Endodermal cell (in vitro differentiated cells): Measurements from ENCODE around the gene ADNP. TPM values are rescaled to one million over a fixed set of nuclear protein-coding genes. Genes with fewer than 3 reads are reported as not detected.

Experiments used
- DNase-seq: peaks from one replicate; pipeline ENCODE4 v3.0.0-alpha.2; 2017
- H3K27ac ChIP-seq: 2 replicates; pipeline ENCODE4 v1.5.1; 2013; ENCODE audit warnings: mild to moderate bottlenecking, low read depth, low read length, moderate library complexity
- H3K27me3 ChIP-seq: 2 replicates; pipeline ENCODE4 v1.6.1; 2013; ENCODE audit warnings: mild to moderate bottlenecking, low read length, moderate library complexity; ENCODE audit not compliant: insufficient read depth, control insufficient read depth, poor library complexity, severe bottlenecking
- H3K36me3 ChIP-seq: 2 replicates; pipeline ENCODE4 v1.7.0; 2013; ENCODE audit warnings: mild to moderate bottlenecking, low read length, moderate library complexity; ENCODE audit not compliant: control insufficient read depth, insufficient read depth
- H3K4me1 ChIP-seq: one replicate; pipeline ENCODE4 v1.7.0; 2013; ENCODE audit warnings: low read length; ENCODE audit not compliant: control insufficient read depth, insufficient read depth
- H3K4me3 ChIP-seq: 2 replicates; pipeline ENCODE4 v1.5.1; 2013; ENCODE audit warnings: mild to moderate bottlenecking, low read length, moderate library complexity
- H3K9ac ChIP-seq: 2 replicates; pipeline ENCODE4 v1.6.1; 2013; ENCODE audit warnings: mild to moderate bottlenecking, low read length, moderate library complexity; ENCODE audit not compliant: poor library complexity, severe bottlenecking; ENCODE audit errors: extremely low read depth
- H3K9me3 ChIP-seq: 2 replicates; pipeline ENCODE4 v1.6.1; 2013; ENCODE audit warnings: mild to moderate bottlenecking, low read length, moderate library complexity; ENCODE audit not compliant: control insufficient read depth
- H3K27ac Mint-ChIP-seq: 2 replicates; pipeline ENCODE4 v1.8.0; 2020; ENCODE audit warnings: mixed read lengths
- H3K27me3 Mint-ChIP-seq: 2 replicates; pipeline ENCODE4 v1.8.0; 2021; ENCODE audit warnings: mild to moderate bottlenecking, mixed read lengths; ENCODE audit not compliant: insufficient read depth
- H3K36me3 Mint-ChIP-seq: 2 replicates; pipeline ENCODE4 v1.8.0; 2020; ENCODE audit warnings: low read depth, mixed read lengths
- H3K4me1 Mint-ChIP-seq: 2 replicates; pipeline ENCODE4 v1.8.0; 2020; ENCODE audit warnings: mixed read lengths
- H3K4me3 Mint-ChIP-seq: 2 replicates; pipeline ENCODE4 v1.8.0; 2020; ENCODE audit warnings: mild to moderate bottlenecking, moderate library complexity, mixed read lengths
- H3K9me3 Mint-ChIP-seq: 2 replicates; pipeline ENCODE4 v1.8.0; 2020; ENCODE audit warnings: mild to moderate bottlenecking, mixed read lengths
- CTCF ChIP-seq: fragments of 200-600 bp; sonication (generic); conservative IDR thresholded peaks from 2 replicates; pipeline ENCODE4 v1.5.0; 2021; ENCODE audit warnings: antibody characterized with exemption, mild to moderate bottlenecking
- WGBS, 2 experiments: methylation state at CpG; one replicate each; pipeline versions ENCODE4 v1.1.5 to v1.1.7; 2013; ENCODE audit warnings: missing lambda C conversion rate in 2 of 2, mixed read lengths in 1 of 2; ENCODE audit not compliant: insufficient coverage in 1 of 2, insufficient read length in 1 of 2; 5-methylcytosine and 5-hydroxymethylcytosine counted together
- total RNA-seq, 2 donors: library from RNA; stranded (reverse); fragmentation: NEBNext Ultra II Directional in 1 of 2; extraction: Animal tissue kit (Norgen Biotek cat#: 25700) in 1 of 2; gene quantifications; 2 replicates in 1 of 2; 3 replicates in 1 of 2; pipeline ENCODE4 v1.2.1, GENCODE V29; 2021

The ADNP gene
- total RNA-seq, 2 donors from 2014 or later = 136 to 152 TPM

GRCh38 chr20:50913690-50914375 is 17.4 kb downstream of the ADNP start:
- no peak overlapping the region for H3K4me3 Mint-ChIP-seq

GRCh38 chr20:50911716-50912115 is 19.5 kb downstream of the ADNP start:
- peak overlapping the region; percentile 10 for H3K27ac Mint-ChIP-seq
- H3K4me1 ChIP-seq = peaks cover 15% of the 10 kb centered on the region
- H3K4me1 Mint-ChIP-seq = peaks cover 42% of the 10 kb centered on the region

More at GRCh38 chr20:50913690-50914375, 17.4 kb downstream of the ADNP start:
- TF ChIP-seq CTCF = no peak
- H3K9me3 ChIP-seq = no peaks in the 10 kb centered on the region
- Mint-ChIP-seq H3K9me3 (no peaks in the 10 kb centered on the region), H3K27me3 (no peaks in the 10 kb centered on the region), H3K36me3 (peaks cover 45% of the 10 kb centered on the region), H3K27ac (peak overlapping the region; percentile 58), H3K4me1 (peaks cover 54% of the 10 kb centered on the region)
- DNase-seq = no peak
- no peaks in the 10 kb centered on the region for H3K27me3 ChIP-seq
- no peak overlapping the region for H3K9ac ChIP-seq
- H3K4me3 ChIP-seq = no peak overlapping the region
- peaks cover 17% of the 10 kb centered on the region for H3K4me1 ChIP-seq
- peaks cover 88% of the 10 kb centered on the region for H3K36me3 ChIP-seq
- WGBS, 2 experiments = 83 to 91% methylated on average over 1 to 2 of the region's 2 CpGs
- H3K27ac ChIP-seq = no peak overlapping the region

DNA sequence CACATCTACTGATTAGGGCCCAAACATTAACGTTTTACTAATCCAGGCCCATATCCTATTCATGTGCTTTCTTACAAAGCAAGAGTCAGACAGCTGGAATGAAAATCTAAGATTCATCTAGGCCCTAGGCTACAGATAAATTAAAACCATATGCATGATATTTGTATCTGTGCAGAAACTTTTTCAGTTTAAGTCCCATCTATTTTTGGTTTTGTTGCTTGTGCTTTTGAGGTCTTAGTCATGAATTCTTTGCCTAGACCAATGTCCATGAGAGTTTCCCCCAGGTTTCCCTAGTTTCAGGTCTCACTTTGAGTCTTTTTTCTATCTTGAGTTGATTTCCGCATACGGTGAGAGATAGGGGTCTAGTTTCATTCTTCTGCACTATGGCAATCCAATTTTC is 20.2 kb downstream of the ADNP start:
- no peak overlapping the region for H3K27ac ChIP-seq
- peaks cover 15% of the 10 kb centered on the region for H3K4me1 ChIP-seq
- no peak overlapping the region for H3K9ac ChIP-seq
- H3K4me3 ChIP-seq = no peak overlapping the region
- no peaks in the 10 kb centered on the region for H3K27me3 ChIP-seq
- no peaks in the 10 kb centered on the region for H3K9me3 ChIP-seq
- no peak for DNase-seq
- Mint-ChIP-seq H3K4me3 (no peak overlapping the region), H3K27me3 (no peaks in the 10 kb centered on the region), H3K9me3 (peaks cover 1% of the 10 kb centered on the region), H3K4me1 (peaks cover 37% of the 10 kb centered on the region), H3K36me3 (peaks cover 56% of the 10 kb centered on the region), H3K27ac (peak overlapping the region; percentile 10)
- 89 to 93% methylated on average over 1 to 3 of the region's 3 CpGs for WGBS, 2 experiments
- peaks cover 84% of the 10 kb centered on the region for H3K36me3 ChIP-seq
- TF ChIP-seq CTCF = no peak

More at GRCh38 chr20:50911716-50912115, 19.5 kb downstream of the ADNP start:
- no peak overlapping the region for H3K27ac ChIP-seq
- no peak for TF ChIP-seq CTCF
- no peak overlapping the region for H3K4me3 ChIP-seq
- H3K9me3 Mint-ChIP-seq = peaks cover 1% of the 10 kb centered on the region
- no peaks in the 10 kb centered on the region for H3K27me3 Mint-ChIP-seq
- WGBS, 2 experiments = 95% methylated on average over 1 of the region's 1 CpG; no CpG with 5 or more reads in 1 of the 2 experiments
- DNase-seq = no peak
- peaks cover 83% of the 10 kb centered on the region for H3K36me3 ChIP-seq
- no peaks in the 10 kb centered on the region for H3K27me3 ChIP-seq
- H3K9me3 ChIP-seq = no peaks in the 10 kb centered on the region
- H3K9ac ChIP-seq = no peak overlapping the region
- no peak overlapping the region for H3K4me3 Mint-ChIP-seq
- H3K36me3 Mint-ChIP-seq = peaks cover 54% of the 10 kb centered on the region
